ENCODE results near the gene FOXG1.

The FOXG1 gene

DNA sequence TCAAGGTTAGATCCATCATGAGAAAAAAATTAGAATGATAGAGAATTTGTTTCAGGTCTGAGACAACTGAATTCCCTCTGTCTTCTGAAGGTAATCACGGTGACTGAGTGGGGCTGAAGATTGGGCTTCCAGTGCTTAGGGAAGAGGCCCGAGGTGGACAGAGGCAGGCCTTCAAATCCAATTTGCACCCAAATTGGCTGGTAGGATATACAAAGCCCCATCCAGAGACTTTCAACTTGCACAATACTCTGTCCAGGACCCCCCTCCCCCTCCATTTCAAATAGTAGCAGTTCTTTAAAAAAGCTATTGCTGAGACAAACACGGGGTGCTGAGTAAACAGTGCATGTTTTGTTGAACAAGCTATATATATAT, 3.6 kb upstream of the FOXG1 start:
- H3K4me3 ChIP-seq (ENCODE audit: low read depth in 1 of 2, low read length in 2 of 2), result no peak overlapping the region
- H3K27ac ChIP-seq (ENCODE audit: low read length), result no peak overlapping the region
- H3K36me3 ChIP-seq (ENCODE audit: control insufficient read depth in 1 of 2, insufficient read depth in 2 of 2, low read length in 2 of 2), result no peaks in the 10 kb centered on the region
- H3K27me3 ChIP-seq (ENCODE audit: low read depth, low read length), result peaks cover 62% of the 10 kb centered on the region
- H3K9me3 ChIP-seq (ENCODE audit: control insufficient read depth in 1 of 2, low read length in 2 of 2), result peaks cover 3 to 4% of the 10 kb centered on the region in 2 donors
- H3K4me1 ChIP-seq (ENCODE audit: control insufficient read depth in 1 of 2, insufficient read depth in 2 of 2, low read length in 2 of 2), result peaks cover 0 to 27% of the 10 kb centered on the region in 2 donors

DNA sequence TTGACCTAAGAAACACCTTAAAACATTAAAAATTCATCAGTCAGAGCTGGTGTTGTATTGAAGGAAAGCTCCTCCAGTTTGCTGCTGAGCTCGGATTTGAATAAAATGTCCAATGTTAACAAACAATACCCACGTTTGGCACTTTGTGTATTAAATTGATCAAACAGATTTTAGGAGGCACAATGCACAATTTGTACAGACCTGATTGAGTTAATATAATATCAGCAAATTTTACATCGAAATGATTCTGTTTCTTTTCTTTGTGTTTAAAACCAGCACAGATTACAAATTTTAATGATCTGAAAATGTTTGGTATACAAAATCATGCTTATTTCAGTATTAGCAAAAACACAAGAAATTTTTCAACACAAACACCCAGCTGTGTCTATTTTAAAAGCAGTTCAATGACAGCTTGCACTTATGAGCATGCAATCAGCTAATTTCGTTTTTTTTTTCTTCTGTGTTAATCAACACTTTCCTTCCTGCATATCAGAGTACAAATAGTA, 2.8 kb upstream of the FOXG1 start:
- no peak overlapping the region for H3K27ac ChIP-seq (ENCODE audit: low read length)
- no peak overlapping the region for H3K4me3 ChIP-seq (ENCODE audit: low read depth in 1 of 2, low read length in 2 of 2)
- peaks cover 0 to 30% of the 10 kb centered on the region in 2 donors for H3K4me1 ChIP-seq (ENCODE audit: control insufficient read depth in 1 of 2, insufficient read depth in 2 of 2, low read length in 2 of 2)
- H3K9me3 ChIP-seq (ENCODE audit: control insufficient read depth in 1 of 2, low read length in 2 of 2), result peaks cover 4 to 8% of the 10 kb centered on the region in 2 donors
- no peaks in the 10 kb centered on the region for H3K36me3 ChIP-seq (ENCODE audit: control insufficient read depth in 1 of 2, insufficient read depth in 2 of 2, low read length in 2 of 2)
- H3K27me3 ChIP-seq (ENCODE audit: low read depth, low read length), result peaks cover 64% of the 10 kb centered on the region

DNA sequence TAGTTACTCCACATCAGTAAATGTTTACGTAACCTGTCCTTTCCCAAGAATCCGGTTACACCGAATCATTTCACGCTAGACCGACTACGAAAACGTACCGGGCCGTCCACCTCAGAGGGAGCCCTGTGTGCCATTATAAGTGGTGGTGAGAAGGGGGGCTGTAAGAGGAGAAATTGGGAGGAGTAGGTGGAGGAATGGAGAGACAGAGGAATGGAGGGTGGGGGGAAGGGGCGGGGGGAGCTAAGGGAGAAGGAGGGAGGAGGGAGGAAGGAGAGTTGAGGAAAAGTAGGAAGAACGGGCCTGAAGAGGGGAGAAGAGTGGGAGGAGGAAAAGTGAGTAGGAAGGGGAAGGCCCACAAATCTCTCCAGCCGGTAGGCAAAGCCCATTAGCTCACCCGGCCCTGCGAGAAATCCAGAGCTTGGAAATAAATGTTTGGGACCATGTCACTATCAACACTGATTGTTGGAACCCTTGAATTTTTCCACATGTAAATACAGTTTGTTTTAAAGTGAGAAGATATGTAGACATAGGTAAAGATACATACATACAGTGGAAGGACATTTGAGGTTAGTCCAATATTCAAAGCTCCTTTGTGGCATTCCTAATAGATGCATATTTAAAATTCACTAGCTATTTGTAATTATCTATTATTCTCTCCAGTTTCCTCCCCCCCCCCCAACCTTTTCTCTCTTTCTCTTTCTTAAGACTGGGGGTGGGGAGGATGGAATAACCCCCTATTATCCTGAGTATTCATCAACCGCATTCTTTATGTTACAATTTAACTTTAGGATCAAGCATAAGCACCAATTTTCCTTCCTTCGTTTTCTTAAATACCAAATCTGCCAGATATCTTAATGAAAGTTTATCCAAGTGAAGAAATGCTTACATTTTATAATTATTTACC, 2.1 kb upstream of the FOXG1 start:
- H3K27ac ChIP-seq (ENCODE audit: low read length), result no peak overlapping the region
- peaks cover 63% of the 10 kb centered on the region for H3K27me3 ChIP-seq (ENCODE audit: low read depth, low read length)
- H3K4me3 ChIP-seq (ENCODE audit: low read depth in 1 of 2, low read length in 2 of 2), result no peak overlapping the region
- H3K36me3 ChIP-seq (ENCODE audit: control insufficient read depth in 1 of 2, insufficient read depth in 2 of 2, low read length in 2 of 2), result no peaks in the 10 kb centered on the region
- H3K9me3 ChIP-seq (ENCODE audit: control insufficient read depth in 1 of 2, low read length in 2 of 2), result peaks cover 4 to 8% of the 10 kb centered on the region in 2 donors
- peaks cover 0 to 26% of the 10 kb centered on the region in 2 donors for H3K4me1 ChIP-seq (ENCODE audit: control insufficient read depth in 1 of 2, insufficient read depth in 2 of 2, low read length in 2 of 2)

DNA sequence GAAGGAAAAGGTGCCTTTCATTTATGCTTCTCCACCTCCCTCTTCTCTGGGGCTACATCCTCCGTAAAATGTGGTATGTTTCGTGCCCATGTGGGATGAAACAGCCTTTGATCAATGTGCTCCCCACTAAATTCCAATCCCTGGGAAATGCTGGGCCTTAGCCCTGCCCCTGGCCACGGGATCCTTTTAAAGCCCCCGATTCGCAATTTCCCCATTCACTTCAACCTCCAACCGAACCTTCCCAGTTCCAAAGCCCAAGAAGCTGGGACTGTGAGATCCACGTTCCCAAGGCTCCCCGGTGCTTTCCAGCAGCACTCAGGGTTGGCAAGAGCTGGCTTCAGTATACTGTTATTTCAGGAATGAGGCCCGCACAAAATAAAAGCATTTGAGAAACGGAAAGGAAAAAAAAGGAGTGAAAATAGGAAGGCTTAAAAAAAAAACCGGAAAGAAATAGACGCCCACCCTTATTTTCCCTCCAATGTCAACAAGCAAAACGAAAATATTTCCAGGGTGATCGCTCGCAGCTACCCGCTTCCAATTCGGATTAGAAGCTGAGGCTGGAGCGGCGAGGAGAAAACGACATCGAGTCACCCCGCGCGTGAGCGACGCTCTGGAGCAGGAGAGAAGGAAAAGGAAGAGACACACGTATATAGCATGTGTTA, 1.3 kb upstream of the FOXG1 start:
- H3K4me3 ChIP-seq (ENCODE audit: low read depth in 1 of 2, low read length in 2 of 2), result peak overlapping the region in 1 of 2 donors; percentile 56
- H3K27me3 ChIP-seq (ENCODE audit: low read depth, low read length), result peaks cover 59% of the 10 kb centered on the region
- H3K9me3 ChIP-seq (ENCODE audit: control insufficient read depth in 1 of 2, low read length in 2 of 2), result peaks cover 4 to 8% of the 10 kb centered on the region in 2 donors
- H3K27ac ChIP-seq (ENCODE audit: low read length), result no peak overlapping the region
- H3K4me1 ChIP-seq (ENCODE audit: control insufficient read depth in 1 of 2, insufficient read depth in 2 of 2, low read length in 2 of 2), result peaks cover 0 to 20% of the 10 kb centered on the region in 2 donors
- no peaks in the 10 kb centered on the region for H3K36me3 ChIP-seq (ENCODE audit: control insufficient read depth in 1 of 2, insufficient read depth in 2 of 2, low read length in 2 of 2)

DNA sequence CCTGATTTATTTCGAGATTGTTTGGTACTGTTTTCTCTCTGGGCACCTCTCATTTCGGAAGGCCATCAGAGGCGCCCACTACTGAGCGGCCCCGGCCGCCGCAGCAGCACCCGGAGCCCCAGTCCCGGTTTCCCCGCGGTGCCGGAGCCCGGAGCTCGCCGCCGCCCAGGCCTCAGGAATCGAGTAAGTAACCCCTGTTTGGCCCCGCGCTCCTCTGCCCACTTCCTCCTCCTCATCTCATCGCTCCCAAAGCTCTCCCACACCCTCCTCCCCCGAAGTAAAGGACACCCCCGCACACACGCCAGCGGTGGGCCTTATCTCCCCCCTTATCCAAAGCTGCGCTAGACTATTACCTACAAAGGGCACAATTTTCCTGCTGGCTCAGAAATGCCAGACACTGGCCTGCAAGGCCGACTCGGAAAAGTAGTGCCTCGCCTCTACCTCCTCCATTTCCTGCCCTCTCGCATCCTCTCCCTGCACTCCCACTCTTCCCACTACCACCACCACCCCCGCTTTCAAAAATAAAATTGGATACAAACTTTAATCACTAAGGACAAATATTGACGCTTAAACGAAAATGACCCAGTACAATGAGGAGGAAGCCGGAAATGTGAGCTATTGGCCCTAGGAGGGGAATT, 637 bp upstream of the FOXG1 start:
- Histone ChIP-seq H3K27ac (ENCODE audit: low read length) (no peak overlapping the region), H3K27me3 (ENCODE audit: low read depth, low read length) (peaks cover 59% of the 10 kb centered on the region), H3K4me3 (ENCODE audit: low read depth in 1 of 2, low read length in 2 of 2) (peak overlapping the region; percentile 44 to 56)

DNA sequence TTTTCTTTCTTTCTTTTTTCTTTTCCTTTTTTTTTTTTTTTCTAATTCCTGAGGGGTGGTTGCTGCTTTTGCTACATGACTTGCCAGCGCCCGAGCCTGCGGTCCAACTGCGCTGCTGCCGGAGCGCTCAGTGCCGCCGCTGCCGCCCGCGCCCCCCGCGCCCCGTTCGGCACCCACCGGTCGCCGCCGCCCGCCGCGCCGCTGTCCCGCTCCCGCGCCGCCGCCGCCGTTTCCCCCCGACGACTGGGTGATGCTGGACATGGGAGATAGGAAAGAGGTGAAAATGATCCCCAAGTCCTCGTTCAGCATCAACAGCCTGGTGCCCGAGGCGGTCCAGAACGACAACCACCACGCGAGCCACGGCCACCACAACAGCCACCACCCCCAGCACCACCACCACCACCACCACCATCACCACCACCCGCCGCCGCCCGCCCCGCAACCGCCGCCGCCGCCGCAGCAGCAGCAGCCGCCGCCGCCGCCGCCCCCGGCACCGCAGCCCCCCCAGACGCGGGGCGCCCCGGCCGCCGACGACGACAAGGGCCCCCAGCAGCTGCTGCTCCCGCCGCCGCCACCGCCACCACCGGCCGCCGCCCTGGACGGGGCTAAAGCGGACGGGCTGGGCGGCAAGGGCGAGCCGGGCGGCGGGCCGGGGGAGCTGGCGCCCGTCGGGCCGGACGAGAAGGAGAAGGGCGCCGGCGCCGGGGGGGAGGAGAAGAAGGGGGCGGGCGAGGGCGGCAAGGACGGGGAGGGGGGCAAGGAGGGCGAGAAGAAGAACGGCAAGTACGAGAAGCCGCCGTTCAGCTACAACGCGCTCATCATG, 654 bp downstream of the FOXG1 start:
- no peak overlapping the region for H3K4me3 ChIP-seq (ENCODE audit: low read depth in 1 of 2, low read length in 2 of 2)

More for the DNA sequence above, 637 bp upstream of the FOXG1 start:
- Histone ChIP-seq H3K4me1 (ENCODE audit: control insufficient read depth in 1 of 2, insufficient read depth in 2 of 2, low read length in 2 of 2) (peaks cover 0 to 20% of the 10 kb centered on the region in 2 donors), H3K36me3 (ENCODE audit: control insufficient read depth in 1 of 2, insufficient read depth in 2 of 2, low read length in 2 of 2) (no peaks in the 10 kb centered on the region), H3K9me3 (ENCODE audit: control insufficient read depth in 1 of 2, low read length in 2 of 2) (peaks cover 4 to 8% of the 10 kb centered on the region in 2 donors)

DNA sequence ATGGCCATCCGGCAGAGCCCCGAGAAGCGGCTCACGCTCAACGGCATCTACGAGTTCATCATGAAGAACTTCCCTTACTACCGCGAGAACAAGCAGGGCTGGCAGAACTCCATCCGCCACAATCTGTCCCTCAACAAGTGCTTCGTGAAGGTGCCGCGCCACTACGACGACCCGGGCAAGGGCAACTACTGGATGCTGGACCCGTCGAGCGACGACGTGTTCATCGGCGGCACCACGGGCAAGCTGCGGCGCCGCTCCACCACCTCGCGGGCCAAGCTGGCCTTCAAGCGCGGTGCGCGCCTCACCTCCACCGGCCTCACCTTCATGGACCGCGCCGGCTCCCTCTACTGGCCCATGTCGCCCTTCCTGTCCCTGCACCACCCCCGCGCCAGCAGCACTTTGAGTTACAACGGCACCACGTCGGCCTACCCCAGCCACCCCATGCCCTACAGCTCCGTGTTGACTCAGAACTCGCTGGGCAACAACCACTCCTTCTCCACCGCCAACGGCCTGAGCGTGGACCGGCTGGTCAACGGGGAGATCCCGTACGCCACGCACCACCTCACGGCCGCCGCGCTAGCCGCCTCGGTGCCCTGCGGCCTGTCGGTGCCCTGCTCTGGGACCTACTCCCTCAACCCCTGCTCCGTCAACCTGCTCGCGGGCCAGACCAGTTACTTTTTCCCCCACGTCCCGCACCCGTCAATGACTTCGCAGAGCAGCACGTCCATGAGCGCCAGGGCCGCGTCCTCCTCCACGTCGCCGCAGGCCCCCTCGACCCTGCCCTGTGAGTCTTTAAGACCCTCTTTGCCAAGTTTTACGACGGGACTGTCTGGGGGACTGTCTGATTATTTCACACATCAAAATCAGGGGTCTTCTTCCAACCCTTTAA, 1.5 kb downstream of the FOXG1 start:
- peaks cover 45% of the 10 kb centered on the region for H3K27me3 ChIP-seq (ENCODE audit: low read depth, low read length)

More for the DNA sequence above, 654 bp downstream of the FOXG1 start:
- Histone ChIP-seq H3K27ac (ENCODE audit: low read length) (no peak overlapping the region), H3K27me3 (ENCODE audit: low read depth, low read length) (peaks cover 47% of the 10 kb centered on the region), H3K4me1 (ENCODE audit: control insufficient read depth in 1 of 2, insufficient read depth in 2 of 2, low read length in 2 of 2) (peaks cover 0 to 20% of the 10 kb centered on the region in 2 donors), H3K9me3 (ENCODE audit: control insufficient read depth in 1 of 2, low read length in 2 of 2) (peaks cover 0 to 8% of the 10 kb centered on the region in 2 donors), H3K36me3 (ENCODE audit: control insufficient read depth in 1 of 2, insufficient read depth in 2 of 2, low read length in 2 of 2) (no peaks in the 10 kb centered on the region)

DNA sequence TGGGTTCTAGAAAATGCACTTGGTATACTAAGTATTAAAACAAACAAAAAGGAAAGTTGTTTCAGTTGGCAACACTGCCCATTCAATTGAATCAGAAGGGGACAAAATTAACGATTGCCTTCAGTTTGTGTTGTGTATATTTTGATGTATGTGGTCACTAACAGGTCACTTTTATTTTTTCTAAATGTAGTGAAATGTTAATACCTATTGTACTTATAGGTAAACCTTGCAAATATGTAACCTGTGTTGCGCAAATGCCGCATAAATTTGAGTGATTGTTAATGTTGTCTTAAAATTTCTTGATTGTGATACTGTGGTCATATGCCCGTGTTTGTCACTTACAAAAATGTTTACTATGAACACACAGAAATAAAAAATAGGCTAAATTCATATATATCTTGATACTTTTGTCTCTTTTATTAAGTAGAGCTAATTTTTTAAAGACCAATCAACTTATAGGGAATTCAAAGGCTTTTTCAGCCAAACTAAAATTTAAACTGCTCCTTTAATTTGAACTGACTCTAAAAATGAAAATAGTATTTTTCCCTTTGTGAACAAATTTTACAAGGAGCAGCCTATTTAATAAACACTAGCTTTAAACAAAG, 2.8 kb downstream of the FOXG1 start:
- H3K27ac ChIP-seq (ENCODE audit: low read length), result no peak overlapping the region
- H3K27me3 ChIP-seq (ENCODE audit: low read depth, low read length), result peaks cover 54% of the 10 kb centered on the region
- H3K4me1 ChIP-seq (ENCODE audit: control insufficient read depth in 1 of 2, insufficient read depth in 2 of 2, low read length in 2 of 2), result peaks cover 0 to 28% of the 10 kb centered on the region in 2 donors
- no peaks in the 10 kb centered on the region for H3K36me3 ChIP-seq (ENCODE audit: control insufficient read depth in 1 of 2, insufficient read depth in 2 of 2, low read length in 2 of 2)
- H3K9me3 ChIP-seq (ENCODE audit: control insufficient read depth in 1 of 2, low read length in 2 of 2), result peaks cover 0 to 8% of the 10 kb centered on the region in 2 donors
- H3K4me3 ChIP-seq (ENCODE audit: low read depth in 1 of 2, low read length in 2 of 2), result no peak overlapping the region

More for the DNA sequence above, 1.5 kb downstream of the FOXG1 start:
- peaks cover 0 to 20% of the 10 kb centered on the region in 2 donors for H3K4me1 ChIP-seq (ENCODE audit: control insufficient read depth in 1 of 2, insufficient read depth in 2 of 2, low read length in 2 of 2)
- no peaks in the 10 kb centered on the region for H3K36me3 ChIP-seq (ENCODE audit: control insufficient read depth in 1 of 2, insufficient read depth in 2 of 2, low read length in 2 of 2)
- peaks cover 0 to 8% of the 10 kb centered on the region in 2 donors for H3K9me3 ChIP-seq (ENCODE audit: control insufficient read depth in 1 of 2, low read length in 2 of 2)
- no peak overlapping the region for H3K27ac ChIP-seq (ENCODE audit: low read length)
- H3K4me3 ChIP-seq (ENCODE audit: low read depth in 1 of 2, low read length in 2 of 2), result no peak overlapping the region

DNA sequence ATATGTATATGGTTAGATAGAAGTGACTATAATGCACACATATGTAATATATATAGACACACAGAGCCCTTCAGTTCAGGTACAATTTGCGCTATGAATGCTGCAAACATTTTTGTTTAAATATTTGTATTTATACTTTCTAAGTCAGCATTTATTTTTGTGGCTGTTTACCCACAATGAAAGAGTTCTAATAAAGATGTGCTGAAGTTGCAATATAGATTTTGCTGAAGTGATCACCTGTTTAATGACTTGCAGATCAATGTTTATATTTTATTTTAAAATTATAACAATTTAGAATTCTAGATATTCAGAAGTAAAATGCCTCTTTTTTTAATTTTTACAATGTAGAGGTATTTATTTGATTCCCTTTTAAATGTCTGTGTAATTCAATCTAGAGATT, 3.5 kb downstream of the FOXG1 start:
- Histone ChIP-seq H3K27ac (ENCODE audit: low read length) (no peak overlapping the region), H3K4me1 (ENCODE audit: control insufficient read depth in 1 of 2, insufficient read depth in 2 of 2, low read length in 2 of 2) (peaks cover 0 to 31% of the 10 kb centered on the region in 2 donors), H3K36me3 (ENCODE audit: control insufficient read depth in 1 of 2, insufficient read depth in 2 of 2, low read length in 2 of 2) (no peaks in the 10 kb centered on the region), H3K27me3 (ENCODE audit: low read depth, low read length) (peaks cover 58% of the 10 kb centered on the region), H3K4me3 (ENCODE audit: low read depth in 1 of 2, low read length in 2 of 2) (no peak overlapping the region), H3K9me3 (ENCODE audit: control insufficient read depth in 1 of 2, low read length in 2 of 2) (peaks cover 0 to 8% of the 10 kb centered on the region in 2 donors)

Measured in muscle layer of duodenum (tissue), 2 donors.